ENCODE results near the gene GJD4. TPM values are rescaled to one million over a fixed set of nuclear protein-coding genes. Genes with fewer than 3 reads are reported as not detected.

GJD4 gene
- total RNA-seq, 1 experiment from 2014 or later = not detected

- no peaks in the 10 kb centered on the region for H3K4me1 ChIP-seq (replicated peaks; ENCODE audit: insufficient read depth)
- POLR2A ChIA-PET (ENCODE audit: unreplicated experiment) = no interaction called here
Measured at GRCh38 chr10:35633006-35633980, 28.2 kb downstream of the GJD4 start.

GRCh38 chr10:35635576-35635975 lies 30.4 kb downstream of the GJD4 start:
- intact Hi-C loops (cut with micrococcal nuclease; ENCODE audit: unreplicated experiment) = loop anchor here (2.0 to 5.0 kb wide), 3 partner anchors 399 to 1247 kb away; no protein-coding TSS in a partner anchor
- DNase-seq = peak in 1 of 2 experiments; percentile 18
- H3K79me2 ChIP-seq (ENCODE audit: low read depth) = no peaks in the 10 kb centered on the region
- no peak overlapping the region for H2AFZ ChIP-seq
- CTCF ChIA-PET = interaction anchor here (0.6 to 0.8 kb wide), 2 partner anchors 1144 to 1245 kb away, joined by 3 to 4 read pairs; no protein-coding TSS in a partner anchor
- no peak overlapping the region for H3K4me2 ChIP-seq
- POLR2A ChIA-PET (ENCODE audit: unreplicated experiment) = interaction anchor here (0.6 kb wide), 1 partner anchor 1860 kb away, joined by 3 read pairs; no protein-coding TSS in a partner anchor
- H3K27me3 ChIP-seq (ENCODE audit: insufficient read depth, low read depth) = no peaks in the 10 kb centered on the region
- no peak overlapping the region for H3K27ac ChIP-seq
- TF ChIP-seq EZH2 (IDR thresholded peaks at IDR 0.05; ENCODE audit: low read depth) (no peak), CTCF (conservative IDR thresholded peaks at IDR 0.05) (peak; percentile 81)
- H3K36me3 ChIP-seq (ENCODE audit: low read depth) = no peaks in the 10 kb centered on the region
- H3K4me3 ChIP-seq = no peak overlapping the region
- BruUV-seq (replicated peaks) = no TSS peak
- no peaks in the 10 kb centered on the region for H4K20me1 ChIP-seq (ENCODE audit: insufficient read depth)
- no peaks in the 10 kb centered on the region for H3K4me1 ChIP-seq (replicated peaks; ENCODE audit: insufficient read depth)
- H3F3A ChIP-seq (ENCODE audit: insufficient read depth, low read depth) = no peaks in the 10 kb centered on the region
- no peaks in the 10 kb centered on the region for H3K9me2 ChIP-seq (ENCODE audit: insufficient read depth)
- no peaks in the 10 kb centered on the region for H3K9me3 ChIP-seq (ENCODE audit: insufficient read depth, low read depth)

More at GRCh38 chr10:35633006-35633980, 28.2 kb downstream of the GJD4 start:
- Histone ChIP-seq H3F3A (ENCODE audit: insufficient read depth, low read depth) (no peaks in the 10 kb centered on the region), H3K4me3 (no peak overlapping the region), H3K27ac (no peak overlapping the region), H3K79me2 (ENCODE audit: low read depth) (no peaks in the 10 kb centered on the region), H3K36me3 (ENCODE audit: low read depth) (no peaks in the 10 kb centered on the region), H3K4me2 (no peak overlapping the region), H4K20me1 (ENCODE audit: insufficient read depth) (no peaks in the 10 kb centered on the region), H2AFZ (no peak overlapping the region), H3K9me3 (ENCODE audit: insufficient read depth, low read depth) (no peaks in the 10 kb centered on the region), H3K9me2 (ENCODE audit: insufficient read depth) (no peaks in the 10 kb centered on the region), H3K27me3 (ENCODE audit: insufficient read depth, low read depth) (no peaks in the 10 kb centered on the region; the same call in 1 of the 2 replicates)
- TF ChIP-seq EZH2 (IDR thresholded peaks at IDR 0.05; ENCODE audit: low read depth) = no peak
- TF ChIP-seq CTCF (conservative IDR thresholded peaks at IDR 0.05) = no peak
- no peak for DNase-seq
- intact Hi-C loops (cut with micrococcal nuclease; ENCODE audit: unreplicated experiment) = no loop called here
- CTCF ChIA-PET = interaction anchor here (0.6 kb wide), 1 partner anchor 1244 kb away, joined by 3 read pairs; no protein-coding TSS in a partner anchor
- no TSS peak for BruUV-seq (replicated peaks)

- H4K20me1 ChIP-seq (ENCODE audit: insufficient read depth) = no peaks in the 10 kb centered on the region
- H3K4me1 ChIP-seq (replicated peaks; ENCODE audit: insufficient read depth) = no peaks in the 10 kb centered on the region
- H3K27ac ChIP-seq = no peak overlapping the region
- H3K9me3 ChIP-seq (ENCODE audit: insufficient read depth, low read depth) = no peaks in the 10 kb centered on the region
- H3K79me2 ChIP-seq (ENCODE audit: low read depth) = no peaks in the 10 kb centered on the region
- DNase-seq = no peak
- TF ChIP-seq EZH2 (IDR thresholded peaks at IDR 0.05; ENCODE audit: low read depth) = no peak
- TF ChIP-seq CTCF (conservative IDR thresholded peaks at IDR 0.05) = no peak
- H3K27me3 ChIP-seq (ENCODE audit: insufficient read depth, low read depth) = no peaks in the 10 kb centered on the region
- H3K9me2 ChIP-seq (ENCODE audit: insufficient read depth) = no peaks in the 10 kb centered on the region
- H3K4me3 ChIP-seq = no peak overlapping the region
- intact Hi-C loops (cut with micrococcal nuclease; ENCODE audit: unreplicated experiment) = loop anchor here (5.0 kb wide), 1 partner anchor 1245 kb away; no protein-coding TSS in a partner anchor
- POLR2A ChIA-PET (ENCODE audit: unreplicated experiment) = no interaction called here
- no peak overlapping the region for H2AFZ ChIP-seq
- H3K4me2 ChIP-seq = no peak overlapping the region
- CTCF ChIA-PET = no interaction called here
- no peaks in the 10 kb centered on the region for H3K36me3 ChIP-seq (ENCODE audit: low read depth)
- BruUV-seq (replicated peaks) = no TSS peak
- no peaks in the 10 kb centered on the region for H3F3A ChIP-seq (ENCODE audit: insufficient read depth, low read depth)
Measured at GRCh38 chr10:35636956-35637355, 31.8 kb downstream of the GJD4 start.

Measured in PC-9 (cell line).